Adrenal gland (tissue), 5 donors: ENCODE results near the gene RUNX3.

Experiments used
- POLR2A ChIP-seq, 2 donors: fragments of 450-650 bp; IDR thresholded peaks; one replicate each; pipeline ENCODE4 v1.6.1; 2017; ENCODE audit warnings: antibody characterized with exemption in 2 of 2, mild to moderate bottlenecking in 2 of 2, moderate library complexity in 1 of 2
- TF ChIP-seq, protein P1 (sequence below), 6 experiments: fragments of 450-650 bp in 4 of 6; fragments of 200-600 bp in 2 of 6; sonication (generic) in 1 of 6; IDR thresholded peaks; 1 replicate in 5 of 6; 2 replicates in 1 of 6; pipeline versions ENCODE4 v1.5.1 to v1.8.0; 2016 to 2021; ENCODE audit warnings: antibody characterized with exemption in 6 of 6, mild to moderate bottlenecking in 2 of 6, moderate library complexity in 1 of 6
- donor health status: DM: no; HTN: no; CAD: no.

GRCh38 chr1:24874056-24874455 lies 56.0 kb downstream of the RUNX3 start:
- TF ChIP-seq, protein P1, sequence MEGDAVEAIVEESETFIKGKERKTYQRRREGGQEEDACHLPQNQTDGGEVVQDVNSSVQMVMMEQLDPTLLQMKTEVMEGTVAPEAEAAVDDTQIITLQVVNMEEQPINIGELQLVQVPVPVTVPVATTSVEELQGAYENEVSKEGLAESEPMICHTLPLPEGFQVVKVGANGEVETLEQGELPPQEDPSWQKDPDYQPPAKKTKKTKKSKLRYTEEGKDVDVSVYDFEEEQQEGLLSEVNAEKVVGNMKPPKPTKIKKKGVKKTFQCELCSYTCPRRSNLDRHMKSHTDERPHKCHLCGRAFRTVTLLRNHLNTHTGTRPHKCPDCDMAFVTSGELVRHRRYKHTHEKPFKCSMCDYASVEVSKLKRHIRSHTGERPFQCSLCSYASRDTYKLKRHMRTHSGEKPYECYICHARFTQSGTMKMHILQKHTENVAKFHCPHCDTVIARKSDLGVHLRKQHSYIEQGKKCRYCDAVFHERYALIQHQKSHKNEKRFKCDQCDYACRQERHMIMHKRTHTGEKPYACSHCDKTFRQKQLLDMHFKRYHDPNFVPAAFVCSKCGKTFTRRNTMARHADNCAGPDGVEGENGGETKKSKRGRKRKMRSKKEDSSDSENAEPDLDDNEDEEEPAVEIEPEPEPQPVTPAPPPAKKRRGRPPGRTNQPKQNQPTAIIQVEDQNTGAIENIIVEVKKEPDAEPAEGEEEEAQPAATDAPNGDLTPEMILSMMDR (IDR thresholded peaks at IDR 0.05): no peak
- no peak for TF ChIP-seq POLR2A (IDR thresholded peaks at IDR 0.05)
